RWPE2 (cell line): ENCODE results near the gene NABP1.

Experiments
- ATAC-seq: fragments of 200-7000 bp; cut with Tn5 transposase; 3 replicates; pipeline ENCODE4 v1.9.1; 2021; ENCODE audit warnings: low read depth
- DNase-seq: peaks from one replicate; pipeline ENCODE4 v3.0.0-alpha.2; 2020; ENCODE audit warnings: low spot score
- H3K27ac ChIP-seq: fragments of 450-650 bp; 2 replicates; pipeline ENCODE4 v1.5.1; 2017; ENCODE audit warnings: mild to moderate bottlenecking; ENCODE audit not compliant: poor library complexity, severe bottlenecking
- H3K27me3 ChIP-seq: fragments of 250-450 bp; sonication (Bioruptor Pico); 2 replicates; pipeline ENCODE4 v1.5.1; 2021; ENCODE audit warnings: mild to moderate bottlenecking, moderate library complexity; ENCODE audit not compliant: insufficient read depth, poor library complexity, severe bottlenecking
- H3K36me3 ChIP-seq: fragments of 250-450 bp; sonication (Bioruptor Pico); 2 replicates; pipeline ENCODE4 v1.5.1; 2020; ENCODE audit warnings: low read depth, mild to moderate bottlenecking, moderate library complexity
- H3K4me1 ChIP-seq: fragments of 250-450 bp; sonication (Bioruptor Pico); 2 replicates; pipeline ENCODE4 v1.5.1; 2021; ENCODE audit warnings: mild to moderate bottlenecking, moderate library complexity; ENCODE audit not compliant: insufficient read depth, poor library complexity, severe bottlenecking
- H3K4me3 ChIP-seq: fragments of 250-450 bp; sonication (Bioruptor Pico); 2 replicates; pipeline ENCODE4 v1.5.1; 2021; ENCODE audit warnings: mild to moderate bottlenecking, moderate library complexity; ENCODE audit not compliant: severe bottlenecking
- H3K9me3 ChIP-seq: fragments of 250-450 bp; sonication (Bioruptor Pico); 2 replicates; pipeline ENCODE4 v1.5.1; 2021; ENCODE audit warnings: mild to moderate bottlenecking, moderate library complexity; ENCODE audit not compliant: severe bottlenecking
- CTCF ChIP-seq: fragments of 450-650 bp; IDR thresholded peaks from one replicate; pipeline ENCODE4 v1.5.1; 2017; ENCODE audit warnings: mild to moderate bottlenecking, moderate library complexity; ENCODE audit not compliant: poor library complexity, severe bottlenecking

The NABP1 gene

GRCh38 chr2:191670076-191670475 lies 7.9 kb upstream of the NABP1 start:
- Histone ChIP-seq H3K27me3 (no peaks in the 10 kb centered on the region), H3K36me3 (no peaks in the 10 kb centered on the region), H3K9me3 (no peaks in the 10 kb centered on the region), H3K4me3 (no peak overlapping the region), H3K4me1 (peaks cover 5% of the 10 kb centered on the region), H3K27ac (no peak overlapping the region)
- no peak for ATAC-seq
- no peak for DNase-seq
- no peak for TF ChIP-seq CTCF

- H3K4me3 ChIP-seq, result no peak overlapping the region
- H3K27ac ChIP-seq, result no peak overlapping the region
- no peak for TF ChIP-seq CTCF
- H3K27me3 ChIP-seq, result no peaks in the 10 kb centered on the region
- no peaks in the 10 kb centered on the region for H3K9me3 ChIP-seq
- H3K4me1 ChIP-seq, result no peaks in the 10 kb centered on the region
- H3K36me3 ChIP-seq, result no peaks in the 10 kb centered on the region
- ATAC-seq (no peak), DNase-seq (no peak)
These were observed 7.1 kb upstream of the NABP1 start for GRCh38 chr2:191670787-191671186.

- no peaks in the 10 kb centered on the region for H3K27me3 ChIP-seq
- peaks cover 19% of the 10 kb centered on the region for H3K36me3 ChIP-seq
- H3K4me3 ChIP-seq, result no peak overlapping the region
- ATAC-seq, result no peak
- H3K9me3 ChIP-seq, result no peaks in the 10 kb centered on the region
- no peak overlapping the region for H3K27ac ChIP-seq
- peaks cover 12% of the 10 kb centered on the region for H3K4me1 ChIP-seq
- no peak for TF ChIP-seq CTCF
- no peak for DNase-seq
These were observed 1.9 kb upstream of the NABP1 start for GRCh38 chr2:191675807-191676721.

GRCh38 chr2:191676790-191677645 lies 918 bp upstream of the NABP1 start:
- ATAC-seq (peak; percentile 29), DNase-seq (no peak)
- peaks cover 21% of the 10 kb centered on the region for H3K4me1 ChIP-seq
- peak overlapping the region; percentile 57 for H3K4me3 ChIP-seq
- TF ChIP-seq CTCF, result no peak
- peaks cover 29% of the 10 kb centered on the region for H3K36me3 ChIP-seq
- no peaks in the 10 kb centered on the region for H3K9me3 ChIP-seq
- H3K27ac ChIP-seq, result peak overlapping the region; percentile 89
- no peaks in the 10 kb centered on the region for H3K27me3 ChIP-seq
